HepG2 (cell line): ENCODE measurements around the gene LRRC3. TPM values are rescaled to one million over a fixed set of nuclear protein-coding genes. Genes with fewer than 3 reads are reported as not detected.

Experiments
- JUN ChIP-seq: sonication (generic); formaldehyde crosslinking; IDR thresholded peaks from 2 replicates; pipeline ENCODE4 v1.4.0; 2020; ENCODE audit warnings: mild to moderate bottlenecking, missing genetic modification reagents
- PAWR ChIP-seq: sonication (generic); formaldehyde crosslinking; IDR thresholded peaks from 2 replicates; pipeline ENCODE4 v1.4.0; 2020; ENCODE audit warnings: missing genetic modification reagents, mild to moderate bottlenecking, borderline replicate concordance
- PHB2 ChIP-seq: fragments of 450-650 bp; IDR thresholded peaks from 2 replicates; pipeline ENCODE4 v1.6.1; 2018; ENCODE audit not compliant: partially characterized antibody
- PPARG ChIP-seq: conservative IDR thresholded peaks from 2 replicates; pipeline ENCODE4 v1.6.1; 2016; ENCODE audit warnings: missing biosample characterization, missing genetic modification reagents
- TCF12 ChIP-seq, 2 experiments: fragments of 450-650 bp in 1 of 2; sonication (generic) in 1 of 2; formaldehyde crosslinking in 1 of 2; IDR thresholded peaks; 2 replicates each; pipeline versions ENCODE4 v1.6.1 to v1.8.0; 2017 to 2022; ENCODE audit warnings: antibody characterized with exemption in 1 of 2, mild to moderate bottlenecking in 1 of 2, missing genetic modification reagents in 1 of 2, moderate library complexity in 1 of 2
- ZNF296 ChIP-seq: sonication (generic); formaldehyde crosslinking; conservative IDR thresholded peaks from 2 replicates; pipeline ENCODE4 v1.5.0; 2020; ENCODE audit warnings: mild to moderate bottlenecking, missing genetic modification reagents
- ZNF318 ChIP-seq: sonication (generic); formaldehyde crosslinking; IDR thresholded peaks from 2 replicates; pipeline ENCODE4 v1.4.0; 2020; ENCODE audit warnings: mild to moderate bottlenecking, missing genetic modification reagents
- ZNF354B ChIP-seq: sonication (generic); formaldehyde crosslinking; IDR thresholded peaks from 2 replicates; pipeline ENCODE4 v1.8.0; 2022; ENCODE audit warnings: mild to moderate bottlenecking, missing genetic modification reagents
- ZNF703 ChIP-seq: sonication (generic); formaldehyde crosslinking; IDR thresholded peaks from 2 replicates; pipeline ENCODE4 v1.5.1; 2020; ENCODE audit warnings: missing genetic modification reagents, mild to moderate bottlenecking, moderate library complexity, borderline replicate concordance
- polyA plus RNA-seq, 8 experiments: library from polyadenylated mRNA; depleted of rRNA in 3 of 8; stranded (reverse) in 7 of 8; unstranded in 1 of 8; fragments of >200 nt; fragmentation: Illumina TruSeq in 4 of 8; extraction: Trizol in 4 of 8; gene quantifications; 2 replicates each; pipeline versions ENCODE4 v1.2.1 to v1.2.3, GENCODE V29; 2011 to 2016; ENCODE audit warnings: low read depth in 4 of 8, missing spikeins in 1 of 8, mixed read lengths in 1 of 8; ENCODE audit not compliant: insufficient read depth in 1 of 8
- total RNA-seq, 5 experiments: library from RNA; depleted of rRNA; stranded (reverse); fragments of >200 nt; fragmentation: Illumina TruSeq; extraction: Trizol; gene quantifications; 2 replicates each; pipeline ENCODE4 v1.2.3, GENCODE V29; 2016; ENCODE audit warnings: low read depth in 1 of 5
- TF ChIP-seq, protein P1 (sequence below): sonication (generic); formaldehyde crosslinking; IDR thresholded peaks from 2 replicates; pipeline ENCODE4 v1.5.0; 2020; ENCODE audit warnings: mild to moderate bottlenecking, missing genetic modification reagents, borderline replicate concordance

The LRRC3 gene
- total and polyA plus RNA-seq, 2 of the 13 experiments (the other 11 are each of a cell fraction or from before 2014, with no cell fraction given) = 4.8 to 16.5 TPM

- no peak for TF ChIP-seq ZNF703 (CRISPR knock-in tag)
- 0 out of 2 replicates have a peak, but pooled peaks have one; percentile 85 for TF ChIP-seq ZNF354B (CRISPR knock-in tag)
- no peak for TF ChIP-seq PPARG (CRISPR knock-in tag)
- no peak for TF ChIP-seq PHB2
- TF ChIP-seq, protein P1, sequence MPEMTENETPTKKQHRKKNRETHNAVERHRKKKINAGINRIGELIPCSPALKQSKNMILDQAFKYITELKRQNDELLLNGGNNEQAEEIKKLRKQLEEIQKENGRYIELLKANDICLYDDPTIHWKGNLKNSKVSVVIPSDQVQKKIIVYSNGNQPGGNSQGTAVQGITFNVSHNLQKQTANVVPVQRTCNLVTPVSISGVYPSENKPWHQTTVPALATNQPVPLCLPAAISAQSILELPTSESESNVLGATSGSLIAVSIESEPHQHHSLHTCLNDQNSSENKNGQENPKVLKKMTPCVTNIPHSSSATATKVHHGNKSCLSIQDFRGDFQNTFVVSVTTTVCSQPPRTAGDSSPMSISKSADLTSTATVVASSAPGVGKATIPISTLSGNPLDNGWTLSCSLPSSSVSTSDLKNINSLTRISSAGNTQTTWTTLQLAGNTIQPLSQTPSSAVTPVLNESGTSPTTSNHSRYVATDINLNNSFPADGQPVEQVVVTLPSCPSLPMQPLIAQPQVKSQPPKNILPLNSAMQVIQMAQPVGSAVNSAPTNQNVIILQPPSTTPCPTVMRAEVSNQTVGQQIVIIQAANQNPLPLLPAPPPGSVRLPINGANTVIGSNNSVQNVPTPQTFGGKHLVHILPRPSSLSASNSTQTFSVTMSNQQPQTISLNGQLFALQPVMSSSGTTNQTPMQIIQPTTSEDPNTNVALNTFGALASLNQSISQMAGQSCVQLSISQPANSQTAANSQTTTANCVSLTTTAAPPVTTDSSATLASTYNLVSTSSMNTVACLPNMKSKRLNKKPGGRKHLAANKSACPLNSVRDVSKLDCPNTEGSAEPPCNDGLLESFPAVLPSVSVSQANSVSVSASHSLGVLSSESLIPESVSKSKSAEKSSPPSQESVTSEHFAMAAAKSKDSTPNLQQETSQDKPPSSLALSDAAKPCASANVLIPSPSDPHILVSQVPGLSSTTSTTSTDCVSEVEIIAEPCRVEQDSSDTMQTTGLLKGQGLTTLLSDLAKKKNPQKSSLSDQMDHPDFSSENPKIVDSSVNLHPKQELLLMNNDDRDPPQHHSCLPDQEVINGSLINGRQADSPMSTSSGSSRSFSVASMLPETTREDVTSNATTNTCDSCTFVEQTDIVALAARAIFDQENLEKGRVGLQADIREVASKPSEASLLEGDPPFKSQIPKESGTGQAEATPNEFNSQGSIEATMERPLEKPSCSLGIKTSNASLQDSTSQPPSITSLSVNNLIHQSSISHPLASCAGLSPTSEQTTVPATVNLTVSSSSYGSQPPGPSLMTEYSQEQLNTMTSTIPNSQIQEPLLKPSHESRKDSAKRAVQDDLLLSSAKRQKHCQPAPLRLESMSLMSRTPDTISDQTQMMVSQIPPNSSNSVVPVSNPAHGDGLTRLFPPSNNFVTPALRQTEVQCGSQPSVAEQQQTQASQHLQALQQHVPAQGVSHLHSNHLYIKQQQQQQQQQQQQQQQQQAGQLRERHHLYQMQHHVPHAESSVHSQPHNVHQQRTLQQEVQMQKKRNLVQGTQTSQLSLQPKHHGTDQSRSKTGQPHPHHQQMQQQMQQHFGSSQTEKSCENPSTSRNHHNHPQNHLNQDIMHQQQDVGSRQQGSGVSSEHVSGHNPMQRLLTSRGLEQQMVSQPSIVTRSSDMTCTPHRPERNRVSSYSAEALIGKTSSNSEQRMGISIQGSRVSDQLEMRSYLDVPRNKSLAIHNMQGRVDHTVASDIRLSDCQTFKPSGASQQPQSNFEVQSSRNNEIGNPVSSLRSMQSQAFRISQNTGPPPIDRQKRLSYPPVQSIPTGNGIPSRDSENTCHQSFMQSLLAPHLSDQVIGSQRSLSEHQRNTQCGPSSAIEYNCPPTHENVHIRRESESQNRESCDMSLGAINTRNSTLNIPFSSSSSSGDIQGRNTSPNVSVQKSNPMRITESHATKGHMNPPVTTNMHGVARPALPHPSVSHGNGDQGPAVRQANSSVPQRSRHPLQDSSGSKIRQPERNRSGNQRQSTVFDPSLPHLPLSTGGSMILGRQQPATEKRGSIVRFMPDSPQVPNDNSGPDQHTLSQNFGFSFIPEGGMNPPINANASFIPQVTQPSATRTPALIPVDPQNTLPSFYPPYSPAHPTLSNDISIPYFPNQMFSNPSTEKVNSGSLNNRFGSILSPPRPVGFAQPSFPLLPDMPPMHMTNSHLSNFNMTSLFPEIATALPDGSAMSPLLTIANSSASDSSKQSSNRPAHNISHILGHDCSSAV (CRISPR knock-in tag) = no peak
- no peak for TF ChIP-seq JUN
- TF ChIP-seq ZNF318 = no peak; the same call in 1 of the 2 replicates
- TF ChIP-seq PAWR (CRISPR knock-in tag) = peak; percentile 15; the same call in 1 of the 2 replicates
- TF ChIP-seq TCF12 (IDR thresholded peaks at IDR 0.05) = no peak
- no peak for TF ChIP-seq TCF12 (CRISPR knock-in tag; IDR thresholded peaks at IDR 0.05)
- peak; percentile 69 for TF ChIP-seq ZNF296 (CRISPR knock-in tag)
Observed at GRCh38 chr21:44506279-44507255, 51.3 kb downstream of the LRRC3 start (continued).
